ACC112 (cell line): ENCODE results near the gene PTPRN2.

Experiments used
- H2AFZ ChIP-seq: fragments of 200-600 bp; sonication (generic); one replicate; pipeline ENCODE4 v1.6.0; 2017; ENCODE audit warnings: antibody characterized with exemption, low read length; ENCODE audit not compliant: unreplicated experiment
- H3K27ac ChIP-seq: fragments of 200-600 bp; sonication (generic); 2 replicates; pipeline ENCODE4 v1.5.1; 2014; ENCODE audit warnings: low read depth, mild to moderate bottlenecking, antibody characterized with exemption, low read length, moderate library complexity
- H3K27me3 ChIP-seq: fragments of 200-600 bp; sonication (generic); 2 replicates; pipeline ENCODE4 v1.6.1; 2014; ENCODE audit warnings: mild to moderate bottlenecking, antibody characterized with exemption, low read length, moderate library complexity, mixed read lengths; ENCODE audit not compliant: insufficient read depth
- H3K36me3 ChIP-seq: fragments of 200-600 bp; sonication (generic); 2 replicates; pipeline ENCODE4 v1.6.1; 2016; ENCODE audit warnings: mild to moderate bottlenecking, antibody characterized with exemption, low read length, moderate library complexity, mixed read lengths; ENCODE audit not compliant: insufficient read depth
- H3K4me1 ChIP-seq: fragments of 200-600 bp; sonication (generic); one replicate; pipeline ENCODE4 v1.6.1; 2016; ENCODE audit warnings: low read length, mixed read lengths; ENCODE audit not compliant: insufficient read depth, unreplicated experiment, control insufficient read depth
- H3K4me3 ChIP-seq: fragments of 200-600 bp; sonication (generic); 2 replicates; pipeline ENCODE4 v1.5.1; 2014; ENCODE audit warnings: mild to moderate bottlenecking, low read depth, low read length
- H3K79me2 ChIP-seq: fragments of 200-600 bp; sonication (generic); one replicate; pipeline ENCODE4 v1.6.0; 2016; ENCODE audit warnings: low read length; ENCODE audit not compliant: control insufficient read depth, unreplicated experiment, insufficient read depth

PTPRN2 gene

DNA sequence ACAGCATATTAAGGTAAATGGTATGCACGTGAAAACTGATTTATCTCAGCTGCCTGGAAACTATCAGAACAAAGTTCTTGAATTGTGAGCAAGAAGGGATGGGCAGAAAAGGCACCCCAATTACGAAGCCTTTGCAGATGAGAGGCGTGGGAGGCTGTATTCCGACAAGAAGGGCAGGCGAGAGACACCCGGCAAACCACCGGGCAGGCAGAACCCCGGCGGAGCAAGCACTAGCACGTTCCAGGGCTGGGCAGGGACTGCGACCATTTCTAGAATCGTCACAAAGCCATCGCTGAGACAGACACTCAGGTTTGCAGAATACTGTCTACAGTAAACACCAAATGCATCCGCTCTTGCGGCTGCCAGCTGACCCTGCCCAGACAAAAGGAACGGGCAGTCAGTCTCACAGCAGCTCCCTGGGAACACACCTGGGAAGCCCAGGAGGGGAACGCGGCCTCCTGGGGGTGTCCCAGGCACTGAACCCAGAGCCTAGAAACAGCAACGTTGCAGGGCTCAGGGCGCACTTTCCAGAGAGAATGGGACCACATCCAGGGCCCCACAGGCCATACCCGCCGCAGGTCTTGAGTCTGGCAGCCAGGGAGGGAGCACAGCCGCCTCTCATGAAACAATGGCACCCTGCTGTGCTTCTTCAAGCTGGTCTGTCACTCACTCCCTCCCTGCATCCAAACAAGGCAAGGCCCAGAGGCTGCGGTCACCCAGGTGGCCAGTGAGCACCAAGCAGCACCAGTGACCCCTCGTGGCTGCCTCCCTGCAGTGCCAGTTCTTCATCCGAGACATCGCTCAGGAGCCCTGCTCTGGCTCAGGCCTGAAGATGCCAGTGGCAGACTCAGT lies 261.9 kb downstream of the PTPRN2 start:
- Histone ChIP-seq H3K27me3 (no peaks in the 10 kb centered on the region), H3K79me2 (no peaks in the 10 kb centered on the region), H2AFZ (no peak overlapping the region), H3K36me3 (no peaks in the 10 kb centered on the region), H3K4me3 (no peak overlapping the region), H3K4me1 (no peaks in the 10 kb centered on the region), H3K27ac (no peak overlapping the region)

DNA sequence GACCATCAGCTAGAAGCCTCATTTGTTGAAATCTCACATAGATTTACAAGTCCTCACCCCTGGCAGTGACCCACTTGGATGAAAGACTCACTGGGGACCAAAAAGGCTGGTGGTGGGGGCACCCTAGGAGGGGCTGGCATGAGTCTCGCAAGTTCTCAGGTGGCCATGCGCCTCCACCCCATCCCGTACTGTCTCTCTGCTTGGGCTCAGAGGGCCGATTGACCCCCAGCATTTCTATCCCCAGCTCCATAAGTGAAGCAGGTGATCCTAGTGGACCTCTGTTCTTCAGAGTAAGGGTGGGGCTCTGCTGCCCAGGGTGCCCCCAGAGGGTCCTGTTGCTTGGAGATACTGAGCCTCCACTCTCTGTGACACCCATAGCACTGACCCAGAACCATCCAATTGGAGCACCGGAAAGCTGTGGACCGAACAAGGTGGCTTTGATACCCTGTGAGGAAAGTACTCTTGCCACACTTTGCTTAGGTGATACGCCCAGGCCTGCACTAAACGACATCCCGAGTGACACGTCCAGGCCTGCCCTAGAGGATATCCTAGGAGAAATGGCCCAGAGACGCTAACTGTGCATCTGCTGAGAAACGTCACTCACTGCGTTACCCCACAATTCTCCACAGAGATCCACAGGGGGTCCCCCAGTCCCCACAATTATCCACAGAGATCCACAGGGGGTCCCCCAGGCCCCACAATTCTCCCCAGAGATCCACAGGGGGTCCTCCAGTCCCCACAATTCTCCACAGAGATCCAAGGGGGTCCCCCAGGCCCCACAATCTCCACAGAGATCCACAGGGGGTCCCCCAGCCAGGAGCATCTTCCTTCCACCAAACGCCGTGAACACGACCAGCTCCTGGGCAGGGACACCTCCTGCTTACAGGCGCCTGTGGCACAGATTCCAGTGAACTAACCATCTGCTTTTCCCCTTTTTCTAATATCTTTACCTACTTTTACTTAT lies 262.9 kb downstream of the PTPRN2 start:
- H3K79me2 ChIP-seq = no peaks in the 10 kb centered on the region
- no peaks in the 10 kb centered on the region for H3K4me1 ChIP-seq
- no peaks in the 10 kb centered on the region for H3K36me3 ChIP-seq
- no peak overlapping the region for H2AFZ ChIP-seq
- no peak overlapping the region for H3K4me3 ChIP-seq
- no peak overlapping the region for H3K27ac ChIP-seq
- no peaks in the 10 kb centered on the region for H3K27me3 ChIP-seq

DNA sequence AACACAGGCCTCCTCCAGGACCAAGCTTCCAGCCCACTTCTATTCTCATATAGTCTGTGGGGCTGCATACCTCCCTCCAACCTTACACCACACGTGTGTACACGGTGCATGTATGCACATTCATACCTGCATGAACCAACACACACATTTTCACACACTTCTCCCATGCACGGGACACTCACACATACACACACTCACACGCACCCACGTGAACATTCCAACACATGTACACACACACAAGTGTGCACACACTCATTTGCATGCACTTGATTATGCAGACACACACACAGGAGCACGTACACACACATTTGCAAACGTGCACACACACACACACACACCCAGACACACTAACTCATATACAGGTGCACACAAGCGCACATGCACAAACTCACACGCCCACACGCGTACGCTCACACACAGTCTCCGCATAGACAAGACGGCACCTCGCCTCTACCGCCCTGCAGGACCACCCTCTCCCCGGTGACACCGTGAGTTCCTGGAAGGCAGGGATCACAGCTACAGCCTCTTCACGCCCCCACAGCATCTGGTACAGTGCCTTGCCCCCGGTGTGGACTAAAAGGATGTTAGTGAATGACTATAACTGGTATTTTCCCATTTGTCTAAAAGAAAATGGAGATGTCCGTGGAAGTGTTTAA lies 263.8 kb downstream of the PTPRN2 start:
- no peak overlapping the region for H3K27ac ChIP-seq
- H3K4me3 ChIP-seq = no peak overlapping the region
- no peaks in the 10 kb centered on the region for H3K27me3 ChIP-seq
- H3K79me2 ChIP-seq = no peaks in the 10 kb centered on the region
- H3K4me1 ChIP-seq = no peaks in the 10 kb centered on the region
- no peaks in the 10 kb centered on the region for H3K36me3 ChIP-seq
- H2AFZ ChIP-seq = no peak overlapping the region

DNA sequence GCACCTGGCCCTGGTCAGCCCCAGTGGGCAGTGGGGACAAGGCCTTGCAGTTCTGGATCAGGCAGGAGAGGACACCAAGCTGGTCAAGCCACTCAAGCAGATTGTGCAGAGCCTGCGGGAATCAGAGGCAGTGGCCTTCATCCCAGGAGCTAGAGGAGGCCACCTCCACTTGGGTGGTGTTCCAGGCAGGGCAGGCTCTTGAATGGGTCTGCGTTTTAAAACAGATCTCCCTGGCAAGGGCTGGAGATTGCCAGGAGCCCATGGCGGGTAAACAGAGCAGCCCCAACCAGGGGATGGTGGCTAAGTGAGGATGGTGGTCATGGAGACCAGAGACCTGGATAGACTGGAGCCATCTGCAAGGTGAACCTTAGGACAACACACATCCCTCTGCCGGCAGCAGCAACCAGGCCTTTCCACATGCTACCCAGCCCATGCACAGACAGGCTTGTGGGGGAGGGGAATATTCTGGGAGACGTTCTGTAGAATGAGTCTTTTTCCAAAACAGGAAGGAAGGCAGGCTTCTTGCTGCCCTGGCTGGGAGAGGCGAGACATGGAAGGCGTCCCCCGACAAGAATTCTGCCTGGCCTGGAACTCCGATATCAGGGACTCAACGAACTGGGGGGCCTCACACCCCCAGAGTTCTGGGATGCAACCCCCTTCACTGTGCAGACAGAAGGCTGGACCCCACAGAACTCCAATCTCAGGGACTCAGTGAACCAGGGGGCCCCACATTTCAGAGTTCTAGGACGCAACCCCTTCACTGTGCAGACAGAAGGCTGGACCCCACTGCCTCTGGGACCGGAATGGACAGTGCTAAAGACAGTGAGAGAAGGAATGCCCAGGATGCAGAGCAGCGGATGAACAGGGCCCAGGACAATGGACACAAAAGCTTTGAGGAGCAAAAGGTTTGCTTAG lies 264.8 kb downstream of the PTPRN2 start:
- no peaks in the 10 kb centered on the region for H3K4me1 ChIP-seq
- H3K4me3 ChIP-seq = no peak overlapping the region
- no peak overlapping the region for H3K27ac ChIP-seq
- H2AFZ ChIP-seq = no peak overlapping the region
- no peaks in the 10 kb centered on the region for H3K36me3 ChIP-seq
- no peaks in the 10 kb centered on the region for H3K79me2 ChIP-seq
- no peaks in the 10 kb centered on the region for H3K27me3 ChIP-seq

DNA sequence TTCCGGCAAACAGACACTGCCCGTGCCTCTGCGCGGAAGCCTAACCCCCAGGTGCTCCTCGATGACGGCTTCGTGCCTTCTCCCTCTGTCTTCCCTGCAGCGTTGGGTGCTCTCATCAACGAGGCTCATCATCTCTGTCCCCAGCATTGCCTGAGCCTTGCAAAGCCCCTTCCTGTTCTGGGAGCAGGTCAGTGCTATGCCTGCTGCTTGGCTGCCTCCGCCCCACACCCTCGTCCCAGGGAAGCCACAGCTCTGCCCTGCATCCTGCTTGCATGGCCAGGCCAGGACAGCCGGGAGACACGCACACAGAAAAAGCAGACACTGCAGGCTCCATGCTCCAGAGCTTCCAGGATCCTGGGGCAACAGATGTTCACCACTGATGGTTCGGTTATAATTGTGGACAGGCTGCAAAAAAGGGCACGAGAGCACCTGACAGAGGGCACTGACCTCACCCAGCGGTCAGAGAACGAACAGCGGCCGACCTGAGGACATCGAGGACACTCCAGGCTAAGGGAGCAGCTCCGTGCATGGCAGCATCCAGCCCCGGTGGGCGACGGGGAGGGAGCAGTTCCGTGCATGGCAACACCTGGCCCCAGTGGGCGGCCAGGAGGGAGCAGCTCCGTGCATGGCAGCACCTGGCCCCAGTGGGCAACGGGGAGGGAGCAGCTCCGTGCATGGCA lies 265.5 kb downstream of the PTPRN2 start:
- H3K36me3 ChIP-seq = no peaks in the 10 kb centered on the region
- no peaks in the 10 kb centered on the region for H3K79me2 ChIP-seq
- no peak overlapping the region for H2AFZ ChIP-seq
- no peaks in the 10 kb centered on the region for H3K4me1 ChIP-seq
- H3K27ac ChIP-seq = no peak overlapping the region
- no peak overlapping the region for H3K4me3 ChIP-seq
- no peaks in the 10 kb centered on the region for H3K27me3 ChIP-seq

DNA sequence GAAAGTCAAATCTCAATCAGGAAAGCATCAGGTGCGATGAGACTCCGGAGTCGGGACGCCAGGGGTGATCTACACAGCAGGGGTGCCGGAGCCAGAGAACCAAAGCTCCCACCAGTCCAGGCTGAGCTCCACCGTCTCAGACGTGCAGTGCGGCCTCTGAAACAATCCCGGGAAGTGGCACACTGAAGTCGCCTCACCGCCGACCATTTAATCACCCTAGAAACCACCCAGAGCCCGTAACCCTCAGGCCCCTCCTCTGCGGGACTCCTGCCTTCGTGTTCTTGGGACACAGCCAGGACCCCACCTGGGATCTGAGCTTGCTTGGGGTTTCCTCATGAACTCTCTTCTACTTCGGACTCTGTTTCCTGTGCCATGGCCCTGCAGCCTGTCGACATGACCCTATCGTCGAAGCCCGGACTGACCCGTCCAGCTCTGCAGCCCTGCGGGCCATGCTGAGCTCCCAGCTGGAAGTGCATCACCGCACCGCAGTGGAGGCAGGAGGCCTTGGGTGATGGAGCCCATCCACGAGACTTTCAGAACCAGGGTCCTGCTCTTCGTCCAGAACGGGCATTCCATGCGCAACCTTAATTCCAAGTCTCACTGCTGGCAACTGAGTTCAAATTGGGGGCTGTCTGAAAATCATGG lies 266.4 kb downstream of the PTPRN2 start:
- no peaks in the 10 kb centered on the region for H3K36me3 ChIP-seq
- H3K4me3 ChIP-seq = no peak overlapping the region
- no peak overlapping the region for H2AFZ ChIP-seq
- no peaks in the 10 kb centered on the region for H3K4me1 ChIP-seq
- no peaks in the 10 kb centered on the region for H3K27me3 ChIP-seq
- H3K27ac ChIP-seq = no peak overlapping the region
- no peaks in the 10 kb centered on the region for H3K79me2 ChIP-seq

DNA sequence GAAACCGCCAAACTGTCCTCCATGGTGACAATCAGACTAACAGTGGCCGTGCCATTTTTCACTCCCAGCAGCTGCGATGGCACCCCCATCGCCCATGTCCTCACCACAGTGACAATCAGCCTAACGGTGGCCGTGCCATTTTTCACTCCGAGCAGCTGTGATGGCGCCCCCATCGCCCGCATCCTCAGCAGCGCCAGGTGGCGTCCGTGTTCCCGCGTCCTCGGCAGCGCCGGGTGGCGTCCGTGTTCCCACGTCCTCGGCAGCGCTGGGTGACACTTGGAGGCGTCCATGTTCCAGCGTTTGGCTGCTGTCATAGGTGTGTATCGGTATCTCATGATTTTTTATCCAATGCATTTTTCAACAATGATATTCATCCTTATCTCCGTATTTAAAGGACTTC lies 267.3 kb downstream of the PTPRN2 start:
- H3K27ac ChIP-seq = no peak overlapping the region
- no peak overlapping the region for H2AFZ ChIP-seq
- no peaks in the 10 kb centered on the region for H3K4me1 ChIP-seq
- H3K27me3 ChIP-seq = no peaks in the 10 kb centered on the region
- H3K79me2 ChIP-seq = no peaks in the 10 kb centered on the region
- H3K4me3 ChIP-seq = no peak overlapping the region
- H3K36me3 ChIP-seq = no peaks in the 10 kb centered on the region

DNA sequence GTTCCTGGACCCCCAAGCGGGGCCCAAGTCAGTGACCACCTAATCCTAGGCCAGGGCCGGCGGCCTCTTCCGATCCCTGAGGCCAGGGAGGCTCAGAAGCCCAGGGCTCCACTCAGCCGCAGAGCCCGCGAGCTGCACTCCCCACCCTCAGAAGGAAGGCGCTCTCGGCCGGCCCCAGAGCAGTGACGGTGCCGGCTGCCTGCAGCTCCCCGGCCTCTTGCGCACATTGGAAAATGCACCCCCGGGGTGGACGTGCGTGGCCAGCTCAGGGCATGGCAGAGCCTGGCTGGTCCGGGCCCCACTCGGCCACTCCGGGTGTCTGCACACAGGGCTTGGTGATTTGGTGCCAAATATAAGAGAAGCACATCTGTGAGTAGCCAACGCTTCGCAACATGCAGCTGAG lies 269.1 kb downstream of the PTPRN2 start:
- H2AFZ ChIP-seq = no peak overlapping the region
- H3K27ac ChIP-seq = no peak overlapping the region
- H3K4me3 ChIP-seq = no peak overlapping the region
- H3K79me2 ChIP-seq = no peaks in the 10 kb centered on the region
- no peaks in the 10 kb centered on the region for H3K36me3 ChIP-seq
- H3K4me1 ChIP-seq = no peaks in the 10 kb centered on the region
- no peaks in the 10 kb centered on the region for H3K27me3 ChIP-seq
